HG03575 (cell line): ENCODE results near the gene RDH8.

Source experiments
- ATAC-seq: cut with Tn5 transposase; IDR thresholded peaks from one replicate; pipeline ENCODE4 v1.9.1; 2021; ENCODE audit not compliant: unreplicated experiment, insufficient number of reproducible peaks, low FRiP score; ENCODE audit errors: extremely low read depth

The RDH8 gene

DNA sequence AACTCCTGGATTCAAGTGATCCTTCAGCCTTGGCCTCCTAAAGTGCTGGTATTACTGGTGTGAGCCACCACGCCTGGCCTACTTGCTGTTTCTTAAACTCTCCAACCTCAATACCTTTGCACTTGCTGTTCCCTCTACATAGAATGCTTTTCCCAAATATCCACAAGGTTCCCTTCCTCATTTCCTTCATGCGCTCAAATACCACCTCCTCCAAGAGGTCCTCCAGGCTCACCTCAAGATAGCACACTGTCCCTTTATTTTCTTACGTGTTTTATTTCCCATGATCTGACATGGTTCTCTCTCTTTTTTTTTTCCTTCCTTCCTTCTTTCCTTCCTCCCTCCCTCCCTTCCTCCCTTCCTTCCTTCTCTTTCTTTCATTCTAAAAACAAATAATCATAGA is 13.5 kb downstream of the RDH8 start:
- ATAC-seq: no peak

- no peak for ATAC-seq
Observed at GRCh38 chr19:10027158-10027997, 14.1 kb downstream of the RDH8 start.

GRCh38 chr19:10033614-10034013 is 20.3 kb downstream of the RDH8 start:
- no peak for ATAC-seq

GRCh38 chr19:10036601-10037071 is 23.4 kb downstream of the RDH8 start:
- ATAC-seq: no peak

DNA sequence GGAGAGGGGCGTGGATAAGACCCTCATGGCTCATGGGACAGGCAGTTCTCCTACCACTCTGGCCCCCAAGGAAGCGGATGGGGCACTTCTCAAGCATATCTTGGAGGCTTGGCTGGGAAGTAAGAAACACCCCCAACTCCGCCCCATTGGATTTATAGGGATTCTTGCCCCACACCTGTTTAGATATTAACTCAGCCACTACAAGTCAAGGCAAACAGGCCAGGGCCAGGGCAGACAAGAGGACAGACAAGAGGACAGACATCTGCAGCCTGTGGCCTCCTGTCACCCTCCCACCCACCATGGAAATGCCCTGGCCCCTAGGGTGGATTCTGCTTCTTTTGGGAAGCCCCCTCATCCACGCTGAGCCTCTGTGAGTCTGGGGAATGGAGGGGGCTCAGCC is 24.1 kb downstream of the RDH8 start:
- no peak for ATAC-seq

DNA sequence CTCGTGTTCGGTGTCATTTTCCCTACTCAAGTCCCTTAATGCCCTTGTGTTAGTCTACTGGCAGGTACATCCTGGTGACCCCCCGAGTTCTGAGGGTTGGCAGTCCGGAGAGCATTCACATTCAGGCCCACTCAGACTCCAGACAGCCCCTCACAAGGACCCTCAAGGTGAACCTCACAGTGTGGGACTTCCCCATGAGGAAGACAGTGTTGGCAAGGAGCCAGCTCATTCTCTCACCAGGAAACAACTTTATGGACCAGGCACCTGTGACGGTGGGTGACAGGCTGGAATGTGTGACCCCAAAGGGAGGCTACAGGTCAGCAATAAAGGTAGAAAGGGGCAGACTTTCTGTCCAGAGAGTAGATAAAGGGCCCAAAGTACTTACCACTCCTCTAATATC is 24.5 kb downstream of the RDH8 start:
- no peak for ATAC-seq

DNA sequence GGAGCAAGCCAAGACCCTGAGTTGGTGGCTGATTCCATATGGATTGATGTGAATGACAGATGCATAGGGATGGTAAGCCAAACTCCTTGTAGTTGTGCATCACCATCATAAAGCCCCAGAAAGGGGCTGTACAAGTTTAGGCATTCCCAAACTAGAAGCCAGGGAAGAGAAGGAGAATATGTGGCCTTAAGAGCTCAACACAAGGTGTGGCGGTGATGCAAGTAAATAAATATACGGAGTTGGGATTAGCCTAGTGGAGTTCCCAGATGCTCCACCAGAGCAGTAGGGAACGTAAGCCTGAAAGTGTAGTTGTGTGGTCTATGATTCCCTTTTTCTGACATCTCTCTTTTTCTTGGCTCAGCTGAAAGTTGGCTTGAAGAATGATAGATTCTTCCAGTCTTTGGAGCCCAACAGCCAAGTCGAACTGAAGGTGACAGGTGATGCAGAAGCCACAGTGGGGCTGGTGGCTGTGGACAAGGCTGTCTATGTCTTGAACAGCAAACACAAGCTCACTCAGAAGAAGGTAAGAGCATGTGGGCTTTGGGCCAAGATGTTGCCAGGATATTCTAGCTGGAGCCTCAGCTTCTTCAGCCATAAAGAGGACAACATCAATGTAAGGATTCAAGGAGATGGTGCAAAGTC is 30.1 kb downstream of the RDH8 start:
- no peak for ATAC-seq

DNA sequence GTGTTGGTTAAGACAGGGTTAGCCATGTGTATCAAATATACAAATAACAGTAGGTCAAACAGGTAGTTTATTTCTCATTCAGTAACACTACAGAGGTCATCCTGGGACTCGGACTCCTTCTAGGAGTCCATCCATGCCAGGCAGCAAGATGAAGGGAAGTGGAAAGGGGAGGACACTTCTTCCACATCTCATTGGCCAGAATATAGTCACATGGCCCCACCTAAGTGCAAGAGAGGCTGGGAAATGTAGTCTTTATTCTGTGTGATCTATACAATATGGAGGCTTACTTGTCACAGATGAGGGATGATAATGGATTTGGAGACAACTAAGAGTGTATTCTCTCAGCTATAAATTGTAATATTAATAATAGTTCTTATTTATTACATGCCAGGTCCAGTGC is 31.1 kb downstream of the RDH8 start:
- ATAC-seq: no peak

DNA sequence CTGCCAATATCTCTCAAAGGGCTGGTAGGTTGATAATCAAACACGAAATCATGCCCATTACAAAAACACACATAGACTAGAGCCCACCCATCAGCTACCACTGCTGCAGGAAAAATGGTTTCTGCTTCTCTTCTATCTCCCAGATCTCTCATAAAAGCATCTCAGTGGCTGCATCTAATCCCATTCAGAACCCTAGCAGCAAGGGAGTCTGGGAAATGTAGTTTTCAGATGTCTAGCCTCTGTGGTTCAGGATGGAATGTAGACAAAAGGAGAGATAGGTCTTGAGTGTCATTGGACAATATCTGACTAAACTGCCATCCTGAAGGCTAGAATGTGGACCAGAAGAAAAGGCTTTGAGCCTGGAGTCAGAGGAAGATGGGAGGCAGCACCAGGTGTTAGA is 32.1 kb downstream of the RDH8 start:
- no peak for ATAC-seq

DNA sequence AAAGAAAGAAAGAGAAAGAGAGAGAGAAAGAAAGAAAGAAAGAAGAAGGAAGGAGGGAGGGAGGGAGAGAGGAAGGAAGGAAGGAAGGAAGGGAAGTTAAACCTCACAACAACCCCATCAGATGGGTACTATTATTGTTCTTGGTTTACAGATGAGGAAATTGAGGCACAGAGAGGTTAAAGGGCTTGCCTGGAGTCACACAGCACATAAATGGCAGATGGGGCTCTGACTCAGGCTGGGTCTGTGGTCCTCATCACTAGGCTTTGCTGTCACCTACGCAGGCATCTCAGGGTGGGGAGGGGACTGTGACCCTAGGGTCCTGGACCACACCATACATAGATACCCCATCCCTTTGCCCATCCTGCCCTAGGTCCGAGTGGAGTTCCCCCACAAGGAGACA is 36.3 kb downstream of the RDH8 start:
- no peak for ATAC-seq

- no peak for ATAC-seq
Observed at GRCh38 chr19:10052602-10053360, 39.5 kb downstream of the RDH8 start.

DNA sequence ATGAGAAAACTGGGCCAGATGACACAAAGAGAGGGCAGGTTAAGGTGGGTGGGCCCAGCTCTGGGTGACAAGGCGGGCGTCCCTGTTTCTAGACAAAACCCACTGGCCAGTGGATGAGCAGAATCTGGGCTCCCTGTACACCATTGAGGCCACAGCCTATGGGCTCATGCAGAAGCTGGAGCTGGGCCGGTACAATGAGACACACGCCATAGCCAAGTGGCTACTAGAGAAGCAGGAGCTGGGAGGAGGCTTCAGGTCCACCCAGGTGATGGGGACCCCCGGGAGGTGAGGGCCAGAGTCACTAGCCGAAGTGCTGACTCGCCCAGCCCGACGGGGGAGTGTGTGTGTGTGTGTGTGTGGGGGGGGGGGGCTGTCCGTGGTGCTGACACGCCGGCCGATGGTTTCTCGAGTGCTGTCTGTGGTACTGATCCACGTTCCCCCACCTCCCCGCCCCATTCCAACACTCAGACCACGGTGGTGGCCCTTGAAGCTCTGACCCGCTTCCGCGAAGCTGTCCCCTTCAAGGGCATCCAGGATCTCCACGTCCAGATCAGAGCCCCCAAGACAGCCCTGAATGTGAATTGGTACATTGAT is 48.5 kb downstream of the RDH8 start:
- no peak for ATAC-seq

DNA sequence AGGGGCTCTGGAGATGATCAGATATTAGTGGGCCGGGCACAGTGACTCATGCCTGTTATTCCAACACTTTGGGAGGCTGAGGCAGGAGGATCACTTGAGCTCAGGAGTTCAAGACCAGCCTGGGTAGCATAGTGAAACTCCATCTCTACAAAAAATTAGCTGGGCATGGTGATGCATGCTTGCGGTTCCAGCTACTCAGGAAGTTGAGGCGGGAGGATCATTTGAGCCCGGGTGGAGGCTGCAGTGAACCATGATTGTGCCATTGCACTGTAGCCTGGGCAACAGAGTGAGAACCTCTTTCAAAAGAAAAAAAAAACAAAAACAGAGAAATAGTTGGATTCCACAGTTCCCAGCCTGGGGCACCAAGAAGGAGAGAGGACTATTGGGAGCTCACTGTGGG is 54.9 kb downstream of the RDH8 start:
- no peak for ATAC-seq

DNA sequence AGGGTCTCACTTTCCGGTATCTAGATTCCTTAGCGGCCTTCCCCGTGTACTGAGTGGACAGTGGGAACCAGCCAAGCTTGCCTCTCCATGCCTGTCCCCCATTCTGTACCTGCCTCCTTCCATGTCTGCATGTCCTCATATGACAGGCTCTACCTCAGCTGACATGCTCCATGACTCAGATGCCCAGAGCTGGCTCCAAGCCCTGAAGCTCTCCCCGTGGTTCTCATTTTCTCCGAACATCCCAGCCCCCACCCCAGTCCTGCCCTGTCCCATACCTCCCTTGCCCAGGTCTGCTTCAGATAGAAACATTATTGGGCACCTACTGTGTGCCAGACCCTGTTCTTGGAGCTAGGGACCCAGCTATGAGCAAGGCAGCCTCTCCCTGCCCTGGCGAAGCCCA is 55.8 kb downstream of the RDH8 start:
- no peak for ATAC-seq

GRCh38 chr19:10070730-10071446 is 57.6 kb downstream of the RDH8 start:
- ATAC-seq: no peak
